Stimulated activated CD8-positive, alpha-beta memory T cell treated with anti-CD3 and anti-CD28 coated beads, Interleukin-12 subunit alpha, Interleukin-12 subunit beta, amount 100 ng/mL, for 24 hours (primary cell): ENCODE data around the gene FNDC3B.

Experiments
- DNase-seq: peaks from one replicate; pipeline ENCODE4 v3.0.0-alpha.2; 2020; ENCODE audit errors: extremely low read depth

Gene FNDC3B

DNA sequence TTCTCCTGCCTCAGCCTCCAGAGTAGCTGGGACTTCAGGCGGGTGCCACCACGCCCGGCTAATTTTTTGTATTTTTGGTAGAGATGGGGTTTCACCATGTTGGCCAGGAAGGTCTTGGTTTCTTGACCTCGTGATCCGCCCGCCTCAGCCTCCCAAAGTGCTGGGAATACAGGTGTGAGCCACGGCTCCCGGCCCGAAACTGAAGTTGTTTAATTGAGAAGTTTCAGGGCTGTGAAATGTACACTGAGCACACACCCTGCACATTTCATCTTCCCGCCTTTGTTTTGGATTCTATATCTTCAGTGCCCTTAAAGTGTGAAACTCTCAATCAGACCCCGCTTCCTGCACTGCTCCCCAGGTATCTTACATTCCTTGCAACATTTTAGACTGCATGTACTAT lies 149.1 kb downstream of the FNDC3B start:
- no peak for DNase-seq

DNA sequence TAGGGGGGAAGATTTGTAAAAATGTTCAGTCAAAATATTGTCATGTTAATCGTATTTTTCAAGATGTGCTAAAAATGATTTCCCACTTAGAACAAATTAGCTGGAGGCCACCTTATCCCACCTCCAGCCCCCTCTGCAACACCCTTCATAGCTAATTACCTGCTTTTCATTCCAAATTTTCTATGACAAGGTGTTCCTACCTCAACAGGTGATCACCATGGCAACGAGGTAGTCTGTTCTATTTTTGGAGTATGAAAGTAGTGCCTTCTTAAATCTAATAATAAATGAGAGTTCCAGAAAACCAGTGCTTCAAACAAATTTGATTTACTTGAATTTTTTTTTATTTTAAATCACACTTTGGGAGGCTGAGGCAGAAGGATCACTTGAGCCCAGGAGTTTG lies 149.8 kb downstream of the FNDC3B start:
- DNase-seq = no peak

DNA sequence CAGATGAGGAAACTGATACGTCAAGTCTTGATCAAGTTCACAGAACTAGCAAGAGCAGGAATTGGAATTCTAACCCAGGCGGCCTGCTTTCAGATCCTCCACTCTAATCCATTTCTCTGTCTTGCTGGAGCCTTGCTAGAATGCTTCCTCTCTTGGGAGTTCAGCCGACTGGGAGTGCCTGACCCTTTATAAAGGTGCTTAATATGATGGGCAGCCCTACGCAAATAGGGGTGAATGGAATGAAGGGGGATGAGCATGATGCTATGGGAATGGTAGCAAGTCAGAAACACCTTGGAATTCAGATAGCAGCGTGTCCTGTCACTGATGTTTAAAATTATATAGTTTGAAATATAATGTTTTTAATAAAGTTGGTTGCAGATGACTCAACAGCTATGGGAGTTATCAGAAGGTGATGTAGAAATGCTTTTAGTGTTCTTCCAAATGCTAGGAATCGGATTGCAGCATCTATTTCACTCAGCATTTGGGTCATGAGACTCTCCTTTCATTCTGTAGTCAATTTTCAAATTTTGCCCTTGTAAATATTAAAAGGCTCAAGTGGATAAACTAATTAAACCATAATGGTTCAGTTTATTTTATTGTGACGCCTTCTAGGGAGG lies 150.7 kb downstream of the FNDC3B start:
- no peak for DNase-seq

DNA sequence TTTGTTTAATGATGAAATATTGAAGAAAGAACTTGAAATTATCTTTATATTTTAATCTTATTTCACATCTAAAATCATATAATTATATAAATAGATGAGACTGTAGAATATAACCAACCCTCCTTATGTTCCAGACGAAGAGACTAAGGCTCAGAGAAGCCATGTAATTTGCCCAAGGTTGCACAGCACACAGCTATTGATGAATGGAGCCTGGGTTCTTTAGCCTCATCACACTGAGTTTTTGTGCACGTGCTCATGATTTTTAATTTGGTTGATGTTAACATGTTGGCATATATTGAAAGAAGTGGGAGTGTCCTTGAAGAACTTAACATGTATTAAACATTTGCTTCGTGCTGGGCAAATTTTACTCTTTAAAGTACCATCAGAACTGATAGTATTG lies 151.6 kb downstream of the FNDC3B start:
- no peak for DNase-seq

DNA sequence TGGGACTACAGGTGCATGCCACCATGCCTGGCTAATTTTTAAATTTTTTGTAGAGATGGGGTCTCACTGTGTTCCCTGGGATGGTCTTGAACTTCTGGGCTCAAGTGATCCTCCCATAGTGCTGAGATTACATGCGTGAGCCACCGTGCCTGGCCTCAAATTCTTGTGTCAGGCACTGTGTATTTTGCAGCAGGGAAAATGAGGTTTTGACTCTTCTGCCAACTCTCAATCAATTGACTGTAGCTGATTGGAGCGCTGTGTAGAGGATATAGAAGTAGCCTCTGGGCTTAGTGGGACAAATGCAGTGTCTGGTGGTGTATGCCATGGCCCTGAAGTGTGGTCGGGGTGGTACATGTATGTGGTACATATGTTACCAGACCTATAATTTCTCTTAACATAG lies 152.3 kb downstream of the FNDC3B start:
- no peak for DNase-seq

DNA sequence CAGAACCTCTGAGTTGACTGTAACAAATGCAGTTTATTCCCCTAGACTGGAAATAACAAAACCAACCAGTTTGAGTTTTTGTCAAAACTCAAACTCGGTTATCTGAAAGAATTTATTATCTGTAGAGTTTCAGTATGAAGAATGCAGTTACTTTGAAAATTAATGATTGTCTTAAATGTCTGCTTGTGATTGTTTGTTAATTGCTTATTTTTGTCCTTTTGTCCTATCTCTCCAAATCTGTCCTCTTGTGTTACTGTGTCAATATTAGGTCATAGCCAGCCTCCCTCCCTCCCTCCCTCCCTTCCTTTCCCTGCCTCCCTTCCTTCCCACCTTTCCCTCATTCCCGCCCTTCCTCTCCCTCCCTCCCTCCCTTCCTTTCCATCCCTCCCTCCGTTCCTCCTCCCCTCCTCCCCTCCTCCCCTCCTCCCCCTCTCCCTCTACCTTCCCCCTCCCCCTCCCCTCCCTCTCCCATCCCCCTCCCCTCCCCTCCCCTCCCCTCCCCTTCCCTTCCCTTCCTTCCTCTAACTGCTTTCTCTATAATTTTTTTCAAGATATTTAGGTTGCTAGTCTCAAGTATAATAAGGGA lies 153.5 kb downstream of the FNDC3B start:
- DNase-seq = no peak

DNA sequence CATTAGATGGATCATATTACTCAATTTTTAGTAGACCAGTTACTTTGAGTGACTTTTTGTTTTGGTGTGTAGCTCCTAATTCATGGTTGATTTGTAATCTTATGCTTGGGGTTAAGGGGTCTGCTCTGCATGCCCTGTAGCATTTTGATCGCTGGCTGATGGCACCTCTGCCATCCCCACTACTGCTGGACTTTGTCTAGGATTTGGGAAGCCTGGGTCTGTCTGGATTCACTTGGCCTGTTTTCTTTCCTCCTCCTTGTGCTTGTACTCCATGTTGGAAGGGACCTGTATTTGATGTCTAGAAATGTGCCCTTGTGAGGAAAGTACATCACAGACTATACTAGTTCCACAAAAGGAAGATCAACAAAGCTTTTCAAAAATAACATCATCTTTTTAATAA lies 154.1 kb downstream of the FNDC3B start:
- no peak for DNase-seq

DNA sequence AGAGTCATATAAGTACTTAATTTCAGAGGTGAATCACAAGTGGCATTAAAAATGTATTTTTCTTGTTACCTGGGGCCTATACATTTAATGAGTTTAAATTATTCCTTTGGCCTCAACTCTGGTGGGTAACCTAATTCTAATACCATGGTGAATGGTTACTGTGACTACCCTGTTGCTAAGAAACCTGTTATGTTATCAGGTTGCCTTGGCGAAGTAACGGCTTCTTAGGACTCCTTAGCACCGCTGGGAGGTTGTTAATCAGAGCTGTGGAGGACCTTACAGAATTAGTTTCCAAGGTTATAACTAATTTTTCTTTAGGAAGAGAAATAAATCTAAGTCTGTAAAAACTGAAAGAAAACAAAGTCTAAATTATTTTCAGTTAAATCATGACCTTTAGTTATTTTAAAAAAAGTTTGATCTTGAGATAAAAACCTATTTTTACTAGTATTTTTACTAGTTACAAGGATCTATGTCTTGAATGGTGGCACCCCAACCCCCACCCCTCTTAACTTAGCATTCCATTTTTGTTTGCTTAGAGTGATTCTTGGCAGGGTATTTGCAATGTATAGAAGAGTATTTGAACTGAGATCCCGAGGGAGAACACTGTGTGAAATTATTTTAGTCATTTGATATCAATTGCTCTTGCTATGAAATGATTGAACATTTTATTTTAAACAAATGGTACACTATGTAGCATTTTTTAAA lies 155.5 kb downstream of the FNDC3B start:
- no peak for DNase-seq

DNA sequence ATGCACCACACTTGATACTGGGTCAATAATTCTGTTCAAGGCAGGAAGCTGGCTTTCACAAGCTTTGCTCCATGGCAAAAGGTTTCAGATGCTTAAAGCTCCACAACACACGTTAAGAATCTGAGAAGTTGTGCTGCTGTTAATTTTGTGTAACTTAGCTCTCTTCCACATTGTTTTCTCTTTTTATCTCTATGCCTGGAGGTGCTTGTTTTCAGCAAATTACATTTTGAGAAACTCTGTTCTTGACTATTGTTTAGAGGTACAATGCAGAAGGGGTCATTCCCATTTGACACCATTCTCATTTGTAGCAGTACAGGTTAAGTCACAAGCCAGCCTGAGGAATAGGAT lies 156.0 kb downstream of the FNDC3B start:
- no peak for DNase-seq

DNA sequence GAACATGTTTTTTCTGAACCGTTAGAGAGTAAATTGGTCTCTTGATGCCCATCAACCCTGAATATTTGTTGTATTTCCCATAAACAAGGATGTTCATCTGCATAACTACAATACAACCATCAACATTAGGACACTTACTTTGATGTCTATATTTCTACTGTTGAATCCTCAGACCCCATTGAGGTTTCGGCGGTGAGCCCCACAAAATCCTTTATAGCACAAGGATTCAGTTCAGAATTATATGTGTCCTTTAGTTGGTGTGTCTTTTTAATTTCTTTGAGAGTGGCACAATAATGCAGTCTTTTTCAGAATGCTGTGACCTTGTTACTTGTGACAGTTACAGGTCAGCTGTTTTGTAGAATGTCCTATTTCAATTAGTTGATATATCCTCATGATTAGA lies 158.0 kb downstream of the FNDC3B start:
- no peak for DNase-seq

DNA sequence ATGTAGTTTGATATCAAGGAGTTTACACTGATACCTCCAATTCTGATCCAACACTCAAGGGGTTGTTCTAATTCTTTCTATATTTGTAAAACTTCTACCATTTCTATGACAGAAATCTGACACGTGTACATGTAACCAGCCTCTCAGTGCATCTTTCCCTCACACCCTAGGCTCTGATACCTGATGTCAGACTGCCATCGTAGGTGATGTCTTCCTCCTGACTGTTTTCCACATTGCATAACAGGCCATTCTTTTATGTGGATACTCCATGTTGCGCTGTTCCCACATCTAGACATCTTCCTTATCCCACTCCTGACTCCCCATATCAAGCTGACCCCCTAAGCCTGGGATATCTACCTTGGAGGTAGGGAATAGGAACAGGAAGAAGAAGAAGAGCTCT lies 159.1 kb downstream of the FNDC3B start:
- DNase-seq = no peak

DNA sequence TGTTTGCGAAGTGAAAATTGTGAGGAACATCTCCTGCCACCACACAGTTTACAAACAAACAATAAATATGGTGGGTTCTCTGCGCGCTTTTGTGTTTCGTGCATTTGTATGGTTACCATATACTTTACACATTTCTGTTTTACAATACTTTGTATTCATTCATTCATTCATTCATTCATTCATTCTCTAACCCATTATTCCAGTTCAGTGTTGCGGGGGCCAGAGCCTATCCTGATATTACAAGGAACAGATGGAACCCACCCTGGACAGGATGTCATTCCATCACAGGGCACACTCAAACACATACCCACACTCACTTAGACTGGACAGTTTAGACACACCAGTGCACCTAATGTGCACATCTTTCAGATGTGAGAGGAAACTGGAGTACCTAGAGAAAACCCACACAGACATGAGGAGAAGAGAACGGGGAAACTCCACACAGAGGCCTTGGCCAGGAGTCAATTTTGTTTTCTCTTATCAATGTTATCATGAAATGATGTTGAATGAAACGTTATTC lies 160.5 kb downstream of the FNDC3B start:
- DNase-seq = no peak

DNA sequence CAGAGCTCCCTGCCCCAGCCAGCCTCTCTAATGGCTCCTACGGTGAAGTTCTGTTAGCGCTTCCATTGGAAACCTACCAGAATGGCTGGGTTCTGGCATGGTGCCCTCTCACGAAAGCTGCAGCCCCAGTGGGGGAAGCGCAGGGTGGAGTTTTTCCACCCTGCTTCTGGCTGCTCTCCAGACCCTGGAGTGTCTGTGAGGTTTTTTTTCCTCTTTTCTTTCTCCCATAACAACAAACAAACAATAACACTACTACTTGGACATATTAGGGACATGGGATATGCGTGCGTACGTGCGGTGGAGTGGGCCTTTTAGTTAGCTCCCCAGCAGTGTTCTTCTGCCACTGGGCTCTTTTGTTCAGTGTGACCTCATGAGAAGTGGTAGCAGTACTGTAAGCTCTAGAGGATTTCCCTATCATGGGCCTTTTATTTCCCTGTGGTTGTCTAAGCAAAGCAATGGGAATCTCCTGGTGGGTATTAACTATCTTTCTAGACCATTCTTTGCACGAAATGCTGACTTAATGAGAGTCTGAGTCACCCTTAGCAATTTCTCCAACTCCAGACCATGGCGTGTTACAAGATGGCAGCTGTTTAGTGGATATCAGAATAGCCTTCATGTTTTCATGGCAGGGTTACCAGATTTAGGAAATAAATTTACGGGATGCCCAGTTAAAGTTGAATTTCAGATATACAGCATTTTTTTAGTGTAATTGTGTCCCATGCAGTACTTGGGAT lies 161.9 kb downstream of the FNDC3B start:
- DNase-seq = no peak

DNA sequence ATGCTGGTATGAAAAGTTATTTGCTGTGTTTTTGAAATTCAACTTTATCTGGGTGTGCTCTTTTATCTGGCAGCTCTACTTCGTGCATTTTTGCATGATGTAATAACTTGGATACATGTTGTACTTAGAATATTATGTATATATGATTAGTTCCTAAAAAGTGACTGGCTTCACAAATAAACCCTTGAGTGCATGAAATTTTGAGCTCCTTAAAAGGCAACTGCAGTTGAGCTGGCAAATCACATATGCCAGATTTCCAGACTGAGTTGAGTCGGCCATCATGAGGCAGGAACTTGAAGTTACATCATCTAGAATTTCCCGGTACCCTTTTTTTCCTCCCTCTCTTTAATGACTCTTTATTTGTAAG lies 162.5 kb downstream of the FNDC3B start:
- no peak for DNase-seq

DNA sequence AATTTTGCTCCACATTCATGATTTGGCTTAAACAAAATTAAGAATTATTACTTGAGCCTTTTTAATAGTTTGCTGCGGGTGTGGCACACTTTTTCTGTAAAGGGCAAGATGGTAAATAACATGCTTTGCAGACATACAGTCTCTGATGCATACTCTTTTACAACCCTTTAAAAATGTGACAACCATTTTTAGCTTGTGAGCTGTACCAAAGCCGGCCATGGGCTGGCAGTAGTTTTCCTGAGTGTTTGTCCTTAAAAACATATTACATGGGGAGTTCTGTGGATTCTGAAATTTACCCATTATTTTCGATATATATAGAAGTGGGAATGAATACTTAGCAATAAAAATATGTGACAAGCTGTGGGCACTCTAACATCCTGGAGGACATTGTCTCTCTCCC lies 163.4 kb downstream of the FNDC3B start:
- DNase-seq = no peak

DNA sequence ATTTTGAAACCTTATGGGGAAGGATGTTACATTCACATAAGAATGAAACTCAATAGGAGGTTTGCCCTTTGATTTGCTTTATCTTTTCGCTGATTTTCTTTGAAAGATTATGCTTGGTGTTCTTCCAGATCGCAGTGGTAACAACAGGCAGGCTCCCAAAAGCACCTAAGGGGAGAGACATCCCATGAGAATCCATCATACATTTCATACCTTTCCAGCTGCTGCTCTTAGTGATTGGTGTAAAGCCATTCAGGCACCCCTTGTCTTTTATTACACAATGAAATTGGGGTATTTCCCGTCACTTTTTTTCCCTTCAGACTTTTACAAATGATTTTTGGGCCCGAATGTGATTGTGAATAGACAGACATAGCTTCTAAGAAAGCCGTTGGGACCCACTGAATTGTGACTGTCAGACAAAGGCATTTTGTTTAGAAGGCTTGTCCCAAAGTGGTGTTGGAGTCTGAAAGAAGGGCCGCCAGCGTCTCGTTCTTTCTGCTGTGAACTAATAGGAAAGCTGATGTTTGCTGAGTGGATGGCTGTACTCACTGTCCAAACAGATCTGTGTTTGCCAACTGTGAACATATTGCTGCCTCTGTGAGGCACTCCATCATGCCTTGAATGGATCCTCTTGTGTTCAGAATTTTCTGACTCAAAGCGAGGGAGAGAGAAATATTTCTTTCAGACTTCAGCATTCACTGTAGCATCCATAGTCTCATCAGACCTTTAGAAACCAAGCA lies 164.3 kb downstream of the FNDC3B start:
- no peak for DNase-seq

DNA sequence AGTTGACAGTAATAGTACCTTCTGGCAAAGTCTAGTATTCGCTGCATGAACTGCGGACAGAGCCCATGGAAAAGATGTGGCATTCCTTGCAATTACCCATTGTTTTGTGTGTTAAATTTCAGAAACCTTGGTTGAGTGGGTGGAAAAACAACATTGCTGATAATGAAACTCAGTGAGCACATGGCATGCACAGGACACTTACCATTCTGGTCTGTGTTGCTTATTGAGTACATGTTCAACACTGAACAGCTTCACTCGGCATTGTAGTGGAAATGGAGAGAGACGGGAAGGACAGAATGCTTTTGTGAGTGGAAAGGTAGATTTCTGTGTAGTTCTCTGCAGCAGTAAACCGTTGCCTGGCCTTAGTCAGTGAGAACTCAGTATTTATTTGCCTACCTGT lies 165.3 kb downstream of the FNDC3B start:
- DNase-seq = no peak

DNA sequence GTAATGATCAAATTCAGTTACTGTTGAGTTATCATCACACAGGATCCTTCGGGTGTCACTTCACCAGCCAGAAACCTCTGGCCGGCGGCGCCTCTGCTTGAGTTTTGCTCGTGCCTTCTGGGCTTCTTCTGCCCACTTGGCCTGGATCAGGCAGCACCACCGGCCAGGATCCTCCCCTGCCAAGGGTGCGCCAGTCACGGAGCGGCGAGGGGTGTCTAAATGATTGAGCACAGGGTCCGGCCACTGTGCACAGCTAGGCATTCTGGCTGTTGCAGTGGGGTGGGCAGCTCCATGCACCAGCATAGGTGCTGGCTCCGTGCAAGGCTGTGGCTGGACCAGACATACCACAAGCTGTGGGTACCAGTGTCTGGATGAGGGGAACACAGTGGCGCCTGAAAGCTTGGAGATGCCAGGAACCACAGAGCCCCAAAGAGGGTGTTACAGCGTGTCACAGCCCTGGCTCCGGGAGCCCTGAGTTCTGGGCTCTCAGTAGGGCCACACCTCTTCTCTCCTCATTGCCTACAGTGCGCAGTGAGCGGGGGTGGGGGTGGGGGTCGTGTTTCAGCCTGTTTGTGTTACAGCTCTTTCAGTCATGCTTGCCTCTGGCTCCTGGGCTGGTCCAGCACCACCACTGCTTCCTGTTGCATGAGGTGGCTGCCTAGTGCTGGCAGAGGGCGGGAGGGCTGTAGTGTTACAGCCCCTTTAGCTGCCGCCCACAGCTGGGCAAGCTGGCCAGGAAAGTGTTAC lies 169.4 kb downstream of the FNDC3B start:
- DNase-seq = no peak

DNA sequence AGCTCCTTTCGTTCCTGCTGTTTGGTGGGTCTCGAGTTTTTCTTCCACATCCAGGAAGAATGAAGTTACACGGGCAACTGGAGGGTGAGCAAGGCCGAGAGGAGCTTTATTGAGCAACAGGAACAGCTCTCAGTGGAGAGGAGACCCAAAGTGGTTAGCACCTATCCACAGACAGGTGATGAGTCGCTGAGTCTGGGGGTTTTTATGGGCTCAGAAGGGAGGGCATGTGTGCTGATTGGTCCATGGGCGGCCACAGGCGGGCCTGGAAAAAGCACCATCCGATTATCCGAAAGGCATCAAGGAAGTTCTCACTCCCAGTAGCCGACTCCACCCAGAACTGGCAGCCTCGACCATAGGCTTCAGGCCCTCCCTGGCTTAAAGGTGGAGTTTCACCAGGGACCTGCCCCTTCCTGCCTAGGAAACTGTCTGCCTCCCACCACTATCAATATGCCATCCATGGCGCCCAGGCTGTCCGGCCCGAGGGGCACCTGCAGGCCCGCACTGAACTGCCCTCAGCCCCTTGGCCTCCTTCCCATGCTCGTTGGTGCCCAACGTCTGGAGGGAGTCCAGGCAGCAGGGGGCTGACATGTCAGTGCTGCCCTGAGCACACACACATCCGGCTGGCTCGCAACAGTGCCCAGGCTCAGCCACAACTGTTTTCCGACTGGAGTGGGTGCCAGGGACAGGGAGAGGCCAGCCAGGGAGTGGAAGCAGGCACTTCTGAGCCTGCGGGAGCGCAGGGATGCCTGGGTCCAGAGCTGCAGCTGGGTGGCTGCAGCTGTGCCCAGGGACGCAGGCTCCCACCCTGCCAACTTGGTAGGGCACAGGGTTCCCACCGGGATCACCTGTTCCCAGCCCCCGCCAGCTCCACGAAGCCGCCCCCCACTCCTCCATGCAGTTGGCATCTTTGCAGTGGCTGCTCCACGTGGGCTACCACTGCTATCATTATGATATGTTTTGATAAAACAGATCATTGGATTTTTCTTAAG lies 170.2 kb downstream of the FNDC3B start:
- DNase-seq = no peak

DNA sequence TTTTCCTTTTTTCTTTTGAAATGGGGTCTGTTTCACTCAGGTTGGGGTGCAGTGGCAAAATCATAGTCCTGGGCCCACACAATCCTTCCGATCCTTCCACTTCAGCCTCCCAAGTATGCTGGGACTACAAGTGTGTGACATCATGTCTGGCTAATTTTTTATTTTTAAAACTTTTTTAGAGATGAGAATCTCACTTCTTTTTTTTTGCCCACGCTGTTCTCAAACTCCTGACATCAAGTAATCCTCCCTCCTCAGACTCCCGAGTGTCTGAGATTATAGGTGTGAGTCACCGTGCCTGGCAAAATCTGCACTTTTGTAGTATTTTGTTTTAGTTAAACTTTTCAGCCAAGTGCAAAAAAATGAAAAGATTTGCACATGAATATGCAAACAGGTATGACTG lies 171.0 kb downstream of the FNDC3B start:
- DNase-seq = no peak
